ENCODE results near the gene MYOM1.

Gene MYOM1

DNA sequence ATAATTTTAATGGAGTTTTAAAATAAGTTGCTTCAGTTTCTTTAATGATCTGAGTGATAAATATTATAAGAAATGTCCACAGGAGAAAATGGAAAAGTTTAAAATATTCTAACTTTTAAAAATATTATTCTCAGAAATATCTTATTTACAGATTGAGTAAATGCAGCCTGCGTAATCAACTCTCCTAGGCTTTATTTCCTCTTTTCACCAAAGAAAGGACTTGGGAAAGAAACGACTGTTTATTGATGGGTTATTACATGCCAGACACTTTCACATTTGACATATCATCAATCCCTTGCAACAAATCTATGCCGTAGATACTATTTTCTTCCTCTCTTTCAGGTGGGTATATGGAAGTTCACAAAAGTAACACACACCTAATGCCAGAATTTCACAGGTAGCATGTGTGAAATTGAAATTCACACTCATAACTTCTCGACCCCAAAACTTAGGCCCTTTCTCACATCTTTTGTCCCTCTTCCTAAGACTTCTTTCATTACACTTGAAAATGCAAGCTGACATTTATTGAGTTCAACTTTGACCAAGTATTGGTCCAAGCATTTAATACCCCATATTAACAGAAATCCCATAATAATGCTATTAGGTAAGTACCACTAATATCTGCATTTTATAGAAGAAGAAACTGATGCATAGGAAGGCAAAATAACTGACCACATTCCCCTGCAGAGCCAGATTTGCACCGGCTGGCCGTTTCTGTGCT is 49.2 kb downstream of the MYOM1 start:
- H3K27ac ChIP-seq, result no peak overlapping the region
- TF ChIP-seq, protein P1, sequence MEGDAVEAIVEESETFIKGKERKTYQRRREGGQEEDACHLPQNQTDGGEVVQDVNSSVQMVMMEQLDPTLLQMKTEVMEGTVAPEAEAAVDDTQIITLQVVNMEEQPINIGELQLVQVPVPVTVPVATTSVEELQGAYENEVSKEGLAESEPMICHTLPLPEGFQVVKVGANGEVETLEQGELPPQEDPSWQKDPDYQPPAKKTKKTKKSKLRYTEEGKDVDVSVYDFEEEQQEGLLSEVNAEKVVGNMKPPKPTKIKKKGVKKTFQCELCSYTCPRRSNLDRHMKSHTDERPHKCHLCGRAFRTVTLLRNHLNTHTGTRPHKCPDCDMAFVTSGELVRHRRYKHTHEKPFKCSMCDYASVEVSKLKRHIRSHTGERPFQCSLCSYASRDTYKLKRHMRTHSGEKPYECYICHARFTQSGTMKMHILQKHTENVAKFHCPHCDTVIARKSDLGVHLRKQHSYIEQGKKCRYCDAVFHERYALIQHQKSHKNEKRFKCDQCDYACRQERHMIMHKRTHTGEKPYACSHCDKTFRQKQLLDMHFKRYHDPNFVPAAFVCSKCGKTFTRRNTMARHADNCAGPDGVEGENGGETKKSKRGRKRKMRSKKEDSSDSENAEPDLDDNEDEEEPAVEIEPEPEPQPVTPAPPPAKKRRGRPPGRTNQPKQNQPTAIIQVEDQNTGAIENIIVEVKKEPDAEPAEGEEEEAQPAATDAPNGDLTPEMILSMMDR (conservative IDR thresholded peaks at IDR 0.05), result no peak
- TF ChIP-seq ZFX (IDR thresholded peaks at IDR 0.05), result no peak

DNA sequence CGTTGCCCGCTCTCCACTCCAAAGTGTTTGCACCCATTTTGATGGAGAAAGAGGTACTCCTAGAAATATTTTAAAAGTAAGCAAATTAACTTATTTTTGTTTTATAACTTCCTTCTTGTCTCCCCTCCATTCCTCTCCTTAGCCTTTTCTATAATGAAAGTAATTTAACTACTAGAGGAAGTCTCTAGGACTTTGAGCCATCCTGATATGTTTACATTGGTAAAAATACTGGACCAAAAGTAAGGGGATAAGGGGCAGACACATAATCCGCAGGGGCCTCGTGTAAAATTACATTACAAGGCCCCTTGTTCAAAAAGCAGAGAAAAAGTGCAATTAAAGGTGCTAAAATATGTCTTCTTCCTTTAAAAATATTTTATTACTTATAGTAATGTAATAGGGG is 55.4 kb downstream of the MYOM1 start:
- no peak overlapping the region for H3K27ac ChIP-seq
- TF ChIP-seq ZFX (IDR thresholded peaks at IDR 0.05), result no peak
- TF ChIP-seq, protein P1 (conservative IDR thresholded peaks at IDR 0.05), result no peak

DNA sequence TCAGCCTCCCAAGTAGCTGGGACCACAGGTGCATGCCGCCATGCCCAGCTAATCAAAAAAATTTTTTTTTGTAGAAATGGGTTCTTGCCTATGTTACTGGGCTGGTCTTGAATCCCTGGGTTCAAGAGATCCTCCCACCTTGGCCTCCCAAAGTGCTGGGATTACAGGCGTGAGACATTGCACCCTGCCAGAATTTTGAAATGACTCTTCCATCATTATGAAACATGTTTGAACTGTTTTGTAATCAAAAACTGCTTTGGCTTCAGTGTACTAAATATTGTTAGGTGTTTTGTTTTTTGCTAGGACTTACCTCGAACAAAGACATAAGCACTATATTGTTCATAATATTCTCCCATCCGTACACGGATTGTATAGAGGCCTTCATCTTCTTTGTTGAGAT is 55.8 kb downstream of the MYOM1 start:
- TF ChIP-seq, protein P1 (conservative IDR thresholded peaks at IDR 0.05), result no peak
- no peak for TF ChIP-seq ZFX (IDR thresholded peaks at IDR 0.05)
- no peak overlapping the region for H3K27ac ChIP-seq

DNA sequence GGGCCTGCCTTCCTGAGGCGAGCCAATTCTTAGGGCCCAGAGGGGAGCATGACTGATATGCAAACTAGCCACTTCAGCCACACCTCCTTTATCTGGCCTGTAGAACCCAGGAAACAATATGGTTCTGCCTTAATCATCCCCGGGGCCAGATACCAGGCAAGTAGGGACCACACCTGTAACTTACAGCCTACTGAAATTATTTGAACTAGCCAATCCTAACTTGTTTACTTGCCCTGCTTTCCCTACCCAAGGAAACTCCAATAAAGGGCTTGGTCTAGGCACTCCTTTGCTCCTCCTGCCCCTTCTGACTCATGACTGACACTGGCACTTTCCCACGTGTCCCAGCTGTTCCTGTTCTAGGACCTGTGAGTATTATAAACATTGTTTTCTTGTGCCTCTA is 57.6 kb downstream of the MYOM1 start:
- TF ChIP-seq ZFX (IDR thresholded peaks at IDR 0.05), result no peak
- TF ChIP-seq, protein P1 (conservative IDR thresholded peaks at IDR 0.05), result no peak
- H3K27ac ChIP-seq, result no peak overlapping the region

DNA sequence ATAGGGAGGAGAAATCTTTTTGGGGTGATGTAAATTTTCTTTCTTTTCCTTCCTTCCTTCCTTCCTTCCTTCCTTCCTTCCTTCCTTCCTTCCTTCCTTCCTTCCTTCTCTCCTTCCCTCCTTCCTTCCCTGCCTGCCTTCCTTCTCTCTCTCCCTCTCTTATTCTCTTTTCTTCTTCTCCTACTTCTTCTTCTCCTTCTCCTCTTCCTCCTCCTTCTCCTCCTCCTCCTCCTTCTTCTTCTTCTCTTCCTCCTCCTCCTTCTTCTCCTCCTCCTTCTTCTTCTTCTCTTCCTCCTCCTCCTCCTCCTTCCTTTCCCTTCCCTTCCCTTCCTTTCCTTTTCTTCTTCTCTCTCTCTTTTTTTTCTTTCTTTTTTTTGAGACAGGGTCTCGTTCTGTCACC is 59.9 kb downstream of the MYOM1 start:
- H3K27ac ChIP-seq, result no peak overlapping the region
- TF ChIP-seq, protein P1 (conservative IDR thresholded peaks at IDR 0.05), result no peak
- no peak for TF ChIP-seq ZFX (IDR thresholded peaks at IDR 0.05)

DNA sequence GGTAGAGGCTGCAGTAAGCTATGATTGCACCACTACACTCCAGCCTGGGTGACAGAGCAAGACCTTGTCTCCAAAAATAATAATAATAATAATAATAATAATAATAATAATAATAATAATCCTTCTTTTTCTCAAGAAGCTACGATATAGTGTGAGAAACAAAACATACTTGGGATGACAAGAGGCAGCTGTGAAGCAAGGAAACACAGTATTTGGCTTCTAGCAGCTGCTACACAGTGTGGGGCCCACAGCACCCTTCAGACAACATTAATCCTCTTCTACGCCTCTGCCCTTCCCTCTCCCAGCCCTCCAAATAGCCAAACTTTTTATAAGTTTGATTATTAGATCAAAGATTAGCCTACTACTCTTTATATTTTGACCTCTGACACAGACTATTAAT is 62.2 kb downstream of the MYOM1 start:
- no peak overlapping the region for H3K27ac ChIP-seq
- no peak for TF ChIP-seq ZFX (IDR thresholded peaks at IDR 0.05)
- TF ChIP-seq, protein P1 (conservative IDR thresholded peaks at IDR 0.05), result no peak

DNA sequence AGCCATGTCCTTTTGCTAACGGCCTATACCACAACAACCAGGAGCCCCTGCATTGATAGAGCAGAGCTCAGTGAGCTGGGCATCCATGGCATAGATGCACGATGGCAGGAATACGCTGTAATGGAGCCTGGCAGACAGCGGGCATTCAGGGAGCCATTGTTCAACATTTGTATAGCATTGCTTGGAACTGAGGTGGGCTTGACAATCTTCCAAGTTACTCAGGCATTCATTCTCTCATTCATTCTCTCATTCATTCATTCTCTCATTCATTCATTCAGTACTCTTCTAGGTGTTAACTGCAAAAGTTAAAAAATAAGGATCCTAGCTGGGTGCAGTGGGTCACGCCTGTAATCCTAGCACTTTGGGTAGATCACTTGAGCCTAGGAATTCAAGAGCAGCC is 62.7 kb downstream of the MYOM1 start:
- H3K27ac ChIP-seq, result no peak overlapping the region
- TF ChIP-seq ZFX (IDR thresholded peaks at IDR 0.05), result no peak
- TF ChIP-seq, protein P1 (conservative IDR thresholded peaks at IDR 0.05), result no peak
